ENCODE results near the gene ZFPM1. TPM values are rescaled to one million over a fixed set of nuclear protein-coding genes. Genes with fewer than 3 reads are reported as not detected.

The ZFPM1 gene
- total RNA-seq, 3 donors from 2014 or later = 0.32 to 2.9 (median 2.3) TPM

GRCh38 chr16:88499836-88500251 is 46.8 kb downstream of the ZFPM1 start:
- DNase-seq (ENCODE audit: low spot score in 2 of 2) = no peak
- Histone ChIP-seq H3K36me3 (no peaks in the 10 kb centered on the region), H3K9me3 (no peaks in the 10 kb centered on the region), H3K4me1 (no peaks in the 10 kb centered on the region), H3K27me3 (no peaks in the 10 kb centered on the region), H3K4me3 (no peak overlapping the region), H3K27ac (no peak overlapping the region)
- intact Hi-C loops (cut with DNase I; ENCODE audit: low total_unique reads) = no loop called here
- TF ChIP-seq POLR2A (IDR thresholded peaks at IDR 0.05) (no peak), CTCF (IDR thresholded peaks at IDR 0.05) (no peak), POLR2AphosphoS5 (IDR thresholded peaks at IDR 0.05) (no peak)

DNA sequence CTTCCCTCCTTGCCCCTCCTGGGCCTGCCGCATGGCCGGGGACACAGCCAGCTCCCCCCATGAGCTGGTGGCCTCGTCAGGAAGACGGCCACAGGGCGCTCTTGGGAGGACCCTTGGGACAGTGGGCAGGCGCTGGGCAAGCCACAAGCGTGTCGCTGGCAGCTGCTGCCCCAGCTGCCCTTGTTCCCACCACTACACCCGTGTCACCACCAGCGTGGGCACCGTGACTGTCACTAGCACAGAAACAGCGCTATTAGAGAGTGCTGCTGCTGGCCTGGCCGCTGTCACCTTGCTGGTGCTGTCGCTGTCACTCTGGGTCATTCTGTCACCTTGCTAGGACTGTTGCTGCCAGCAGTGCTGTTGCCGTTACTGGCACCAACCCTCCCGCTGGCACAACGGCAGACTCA is 47.2 kb downstream of the ZFPM1 start:
- intact Hi-C loops (cut with DNase I; ENCODE audit: low total_unique reads) = no loop called here

GRCh38 chr16:88502371-88502770 is 49.3 kb downstream of the ZFPM1 start:
- no peaks in the 10 kb centered on the region for H3K27me3 ChIP-seq
- H3K9me3 ChIP-seq = no peaks in the 10 kb centered on the region
- H3K4me3 ChIP-seq = no peak overlapping the region
- DNase-seq (ENCODE audit: low spot score in 2 of 2) = no peak
- TF ChIP-seq CTCF (IDR thresholded peaks at IDR 0.05) = no peak
- TF ChIP-seq POLR2AphosphoS5 (IDR thresholded peaks at IDR 0.05) = no peak
- TF ChIP-seq POLR2A (IDR thresholded peaks at IDR 0.05) = no peak
- no peak overlapping the region for H3K27ac ChIP-seq
- peaks cover 0 to 4% of the 10 kb centered on the region in 2 donors for H3K4me1 ChIP-seq
- no peaks in the 10 kb centered on the region for H3K36me3 ChIP-seq
- intact Hi-C loops (cut with DNase I; ENCODE audit: low total_unique reads) = no loop called here

More for the DNA sequence above, 47.2 kb downstream of the ZFPM1 start:
- no peaks in the 10 kb centered on the region for H3K9me3 ChIP-seq
- H3K4me3 ChIP-seq = no peak overlapping the region
- no peak for DNase-seq (ENCODE audit: low spot score in 2 of 2)
- TF ChIP-seq CTCF (IDR thresholded peaks at IDR 0.05) (no peak), POLR2A (IDR thresholded peaks at IDR 0.05) (no peak), POLR2AphosphoS5 (IDR thresholded peaks at IDR 0.05) (no peak)
- no peak overlapping the region for H3K27ac ChIP-seq
- no peaks in the 10 kb centered on the region for H3K27me3 ChIP-seq
- H3K4me1 ChIP-seq = peaks cover 0 to 3% of the 10 kb centered on the region in 2 donors
- H3K36me3 ChIP-seq = no peaks in the 10 kb centered on the region

DNA sequence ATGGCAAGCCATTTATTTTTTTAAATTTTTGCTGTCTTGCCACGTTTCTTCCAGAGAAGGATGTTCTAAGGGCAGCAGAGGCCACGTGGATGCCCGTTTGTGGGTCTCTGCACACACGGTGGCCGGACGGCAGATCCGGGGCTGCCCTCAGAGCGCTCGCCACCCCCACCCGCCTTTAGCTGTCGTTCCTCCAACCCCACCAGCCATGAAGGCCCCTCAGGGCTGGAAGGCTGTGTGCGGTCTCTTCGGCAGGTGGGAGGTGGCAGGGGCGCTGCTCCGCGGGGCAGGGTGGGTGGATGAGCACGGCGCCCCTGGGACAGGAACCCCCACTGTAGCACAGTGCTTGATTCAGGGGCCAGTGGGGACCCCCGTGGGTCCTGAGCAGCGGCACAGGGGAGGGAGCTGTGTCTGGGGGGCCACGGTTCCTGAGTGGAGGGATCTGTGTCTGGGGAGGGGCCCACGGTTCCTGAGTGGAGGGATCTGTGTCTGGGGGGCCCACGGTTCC is 49.7 kb downstream of the ZFPM1 start:
- intact Hi-C loops (cut with DNase I; ENCODE audit: low total_unique reads) = no loop called here
- Histone ChIP-seq H3K4me1 (peaks cover 0 to 4% of the 10 kb centered on the region in 2 donors), H3K27ac (no peak overlapping the region), H3K9me3 (no peaks in the 10 kb centered on the region), H3K36me3 (no peaks in the 10 kb centered on the region), H3K4me3 (no peak overlapping the region), H3K27me3 (no peaks in the 10 kb centered on the region)
- TF ChIP-seq POLR2AphosphoS5 (IDR thresholded peaks at IDR 0.05) = no peak
- no peak for TF ChIP-seq CTCF (IDR thresholded peaks at IDR 0.05)
- no peak for TF ChIP-seq POLR2A (IDR thresholded peaks at IDR 0.05)
- no peak for DNase-seq (ENCODE audit: low spot score in 2 of 2)

DNA sequence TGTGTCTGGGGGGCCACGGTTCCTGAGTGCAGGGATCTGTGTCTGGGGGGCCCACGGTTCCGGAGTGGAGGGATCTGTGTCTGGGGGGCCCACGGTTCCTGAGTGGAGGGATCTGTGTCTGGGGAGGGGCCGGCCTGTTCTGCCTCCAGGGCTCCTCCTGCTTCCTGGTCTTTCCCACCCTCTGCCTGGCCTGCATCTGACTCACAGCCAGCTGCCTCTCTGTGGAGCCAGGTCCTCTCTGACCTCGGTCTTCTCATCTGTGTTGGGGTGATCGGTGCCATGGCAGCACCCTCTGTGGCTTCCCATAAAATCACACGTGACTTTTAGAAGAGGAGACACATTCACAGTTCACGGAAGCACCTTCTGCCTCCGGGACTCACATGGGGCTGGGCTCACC is 50.3 kb downstream of the ZFPM1 start:
- H3K4me1 ChIP-seq = peaks cover 0 to 4% of the 10 kb centered on the region in 2 donors
- TF ChIP-seq POLR2AphosphoS5 (IDR thresholded peaks at IDR 0.05) (no peak), POLR2A (IDR thresholded peaks at IDR 0.05) (no peak), CTCF (IDR thresholded peaks at IDR 0.05) (no peak)
- DNase-seq (ENCODE audit: low spot score in 2 of 2) = no peak
- H3K27ac ChIP-seq = no peak overlapping the region
- H3K9me3 ChIP-seq = no peaks in the 10 kb centered on the region
- intact Hi-C loops (cut with DNase I; ENCODE audit: low total_unique reads) = no loop called here
- no peak overlapping the region for H3K4me3 ChIP-seq
- no peaks in the 10 kb centered on the region for H3K27me3 ChIP-seq
- H3K36me3 ChIP-seq = no peaks in the 10 kb centered on the region
